Measurements from ENCODE around the gene CRADD. TPM values are rescaled to one million over a fixed set of nuclear protein-coding genes. Genes with fewer than 3 reads are reported as not detected.

Gene CRADD
- polyA plus RNA-seq, 1 of the 3 experiments (the other 2 are of a cell fraction): 13.6 TPM

GRCh38 chr12:93823616-93824391, 146.6 kb downstream of the CRADD start (continued):
- no peak for TF ChIP-seq CHD2 (IDR thresholded peaks at IDR 0.05; ENCODE audit: low read length, partially characterized antibody)
- TF ChIP-seq TAF1 (IDR thresholded peaks at IDR 0.05; ENCODE audit: borderline replicate concordance, low read depth, low read length): no peak
- no peak for TF ChIP-seq FOXM1 (IDR thresholded peaks at IDR 0.05; ENCODE audit: low read depth)
- TF ChIP-seq MAX (IDR thresholded peaks at IDR 0.05; ENCODE audit: low read depth): no peak
- no peak for TF ChIP-seq RAD21 (IDR thresholded peaks at IDR 0.05; ENCODE audit: low read length)
- no peak for TF ChIP-seq CTCF (IDR thresholded peaks at IDR 0.05)
- no peak for TF ChIP-seq NRF1 (IDR thresholded peaks at IDR 0.05; ENCODE audit: low read depth, low read length)

- H3K4me2 ChIP-seq: no peak overlapping the region; the same call in 1 of the 2 replicates
- H3K9me2 ChIP-seq: no peaks in the 10 kb centered on the region
- H4K20me1 ChIP-seq (ENCODE audit: insufficient read depth): no peaks in the 10 kb centered on the region
- H3F3A ChIP-seq (replicated peaks; ENCODE audit: insufficient read depth): no peaks in the 10 kb centered on the region
- DNase-seq: no peak
- CTCF ChIA-PET: interaction anchor here (1.0 to 2.0 kb wide), 3 partner anchors 19 to 277 kb away, joined by 4 to 6 read pairs (median 4); no protein-coding TSS in a partner anchor
- POLR2A ChIA-PET: interaction anchor here (0.6 kb wide), 1 partner anchor 40 kb away, joined by 3 read pairs; no protein-coding TSS in a partner anchor
- no peaks in the 10 kb centered on the region for H3K9me3 ChIP-seq
- 84% methylated on average over 11 of the region's 11 CpGs for WGBS (ENCODE audit: low lambda C conversion rate)
- H3K9ac ChIP-seq: no peak overlapping the region
- no peaks in the 10 kb centered on the region for H3K36me3 ChIP-seq (replicated peaks in 1 of 2; ENCODE audit: control insufficient read depth in 1 of 2, insufficient read depth in 2 of 2, low read length in 1 of 2)
- H3K79me2 ChIP-seq (ENCODE audit: insufficient read depth): no peaks in the 10 kb centered on the region
- no peak overlapping the region for H3K27ac ChIP-seq (ENCODE audit: low read depth in 2 of 2, low read length in 1 of 2)
- H2AFZ ChIP-seq (ENCODE audit: low read depth): no peak overlapping the region
- H3K4me1 ChIP-seq (ENCODE audit: control insufficient read depth in 1 of 2, insufficient read depth in 2 of 2, low read depth in 1 of 2, low read length in 1 of 2): peaks cover 0 to 14% of the 10 kb centered on the region in 2 experiments; a peak in 2 of 4 replicates
- no peak overlapping the region for H3K4me3 ChIP-seq (ENCODE audit: low read depth in 2 of 2, low read length in 1 of 2)
- no peaks in the 10 kb centered on the region for H3K27me3 ChIP-seq (ENCODE audit: insufficient read depth)
- TF ChIP-seq MAX (IDR thresholded peaks at IDR 0.05; ENCODE audit: low read depth): no peak
- TF ChIP-seq TAF1 (IDR thresholded peaks at IDR 0.05; ENCODE audit: borderline replicate concordance, low read depth, low read length): no peak
- no peak for TF ChIP-seq FOSL2 (IDR thresholded peaks at IDR 0.05; ENCODE audit: borderline replicate concordance, low read depth)
- no peak for TF ChIP-seq SIN3A (IDR thresholded peaks at IDR 0.05; ENCODE audit: borderline replicate concordance, low read depth, low read length)
- TF ChIP-seq USF2 (IDR thresholded peaks at IDR 0.05; ENCODE audit: borderline replicate concordance, low read depth, low read length): no peak
- no peak for TF ChIP-seq POLR2AphosphoS5 (IDR thresholded peaks at IDR 0.05; ENCODE audit: low read depth, low read length)
- TF ChIP-seq EP300 (IDR thresholded peaks at IDR 0.05; ENCODE audit: borderline replicate concordance in 1 of 2, low read depth in 1 of 2, low read length in 1 of 2): no peak
- TF ChIP-seq FOXJ3 (CRISPR knock-in tag; IDR thresholded peaks at IDR 0.05): no peak
- no peak for TF ChIP-seq GATA2 (CRISPR knock-in tag; IDR thresholded peaks at IDR 0.05)
- TF ChIP-seq CTCF (IDR thresholded peaks at IDR 0.05): no peak
- no peak for TF ChIP-seq MXI1 (IDR thresholded peaks at IDR 0.05; ENCODE audit: low read depth, low read length)
- TF ChIP-seq NFIC (IDR thresholded peaks at IDR 0.05; ENCODE audit: borderline replicate concordance): no peak
- no peak for TF ChIP-seq REST (IDR thresholded peaks at IDR 0.05; ENCODE audit: low read depth, low read length)
Observed at GRCh38 chr12:93824514-93825500, 147.6 kb downstream of the CRADD start.
